GM12875 (cell line): ENCODE measurements around the gene ENTPD2.

Experiments used
- H3K4me3 ChIP-seq: one replicate; pipeline ENCODE4 v1.5.1; 2011; ENCODE audit warnings: low read depth, low read length, control low read depth
- TF ChIP-seq, protein P1 (sequence below): IDR thresholded peaks from 2 replicates; pipeline ENCODE4 v1.5.1; 2011; ENCODE audit warnings: low read depth, mild to moderate bottlenecking, control low read depth, inconsistent platforms, low read length, moderate library complexity, borderline replicate concordance; ENCODE audit not compliant: insufficient read depth

Gene ENTPD2

GRCh38 chr9:137053944-137054931 is at the start of gene ENTPD2:
ENTPD2 (minus strand) TSS chr9:137054061; CDS start chr9:137053997, 64 bp downstream.
- TF ChIP-seq, protein P1, sequence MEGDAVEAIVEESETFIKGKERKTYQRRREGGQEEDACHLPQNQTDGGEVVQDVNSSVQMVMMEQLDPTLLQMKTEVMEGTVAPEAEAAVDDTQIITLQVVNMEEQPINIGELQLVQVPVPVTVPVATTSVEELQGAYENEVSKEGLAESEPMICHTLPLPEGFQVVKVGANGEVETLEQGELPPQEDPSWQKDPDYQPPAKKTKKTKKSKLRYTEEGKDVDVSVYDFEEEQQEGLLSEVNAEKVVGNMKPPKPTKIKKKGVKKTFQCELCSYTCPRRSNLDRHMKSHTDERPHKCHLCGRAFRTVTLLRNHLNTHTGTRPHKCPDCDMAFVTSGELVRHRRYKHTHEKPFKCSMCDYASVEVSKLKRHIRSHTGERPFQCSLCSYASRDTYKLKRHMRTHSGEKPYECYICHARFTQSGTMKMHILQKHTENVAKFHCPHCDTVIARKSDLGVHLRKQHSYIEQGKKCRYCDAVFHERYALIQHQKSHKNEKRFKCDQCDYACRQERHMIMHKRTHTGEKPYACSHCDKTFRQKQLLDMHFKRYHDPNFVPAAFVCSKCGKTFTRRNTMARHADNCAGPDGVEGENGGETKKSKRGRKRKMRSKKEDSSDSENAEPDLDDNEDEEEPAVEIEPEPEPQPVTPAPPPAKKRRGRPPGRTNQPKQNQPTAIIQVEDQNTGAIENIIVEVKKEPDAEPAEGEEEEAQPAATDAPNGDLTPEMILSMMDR, result no peak
- no peak within 1 kb of the TSS for H3K4me3 ChIP-seq

GRCh38 chr9:137103206-137103999 is 49.5 kb upstream of the ENTPD2 start:
- H3K4me3 ChIP-seq, result no peak overlapping the region
- TF ChIP-seq, protein P1, result no peak

DNA sequence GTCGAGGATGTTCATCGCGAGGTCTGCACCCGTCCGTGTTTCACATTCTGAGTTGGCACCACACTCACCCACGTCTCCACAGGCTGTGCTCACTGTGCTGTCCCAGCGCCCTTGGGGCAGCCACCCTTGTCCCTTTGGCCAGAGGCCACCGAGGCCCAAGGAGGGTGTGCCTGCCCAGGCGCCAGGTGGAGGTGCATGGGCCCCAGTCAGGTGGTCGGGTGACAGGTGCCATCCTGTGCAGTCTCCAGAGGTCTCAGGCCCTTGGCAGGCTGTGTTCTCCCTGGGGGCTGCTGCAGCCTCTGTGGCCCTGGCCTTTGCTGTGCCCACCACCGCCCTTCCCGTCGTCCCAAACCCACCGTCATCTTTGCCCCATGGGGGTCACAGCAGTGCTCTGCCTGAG is 45.4 kb upstream of the ENTPD2 start:
- no peak overlapping the region for H3K4me3 ChIP-seq
- TF ChIP-seq, protein P1, result no peak

DNA sequence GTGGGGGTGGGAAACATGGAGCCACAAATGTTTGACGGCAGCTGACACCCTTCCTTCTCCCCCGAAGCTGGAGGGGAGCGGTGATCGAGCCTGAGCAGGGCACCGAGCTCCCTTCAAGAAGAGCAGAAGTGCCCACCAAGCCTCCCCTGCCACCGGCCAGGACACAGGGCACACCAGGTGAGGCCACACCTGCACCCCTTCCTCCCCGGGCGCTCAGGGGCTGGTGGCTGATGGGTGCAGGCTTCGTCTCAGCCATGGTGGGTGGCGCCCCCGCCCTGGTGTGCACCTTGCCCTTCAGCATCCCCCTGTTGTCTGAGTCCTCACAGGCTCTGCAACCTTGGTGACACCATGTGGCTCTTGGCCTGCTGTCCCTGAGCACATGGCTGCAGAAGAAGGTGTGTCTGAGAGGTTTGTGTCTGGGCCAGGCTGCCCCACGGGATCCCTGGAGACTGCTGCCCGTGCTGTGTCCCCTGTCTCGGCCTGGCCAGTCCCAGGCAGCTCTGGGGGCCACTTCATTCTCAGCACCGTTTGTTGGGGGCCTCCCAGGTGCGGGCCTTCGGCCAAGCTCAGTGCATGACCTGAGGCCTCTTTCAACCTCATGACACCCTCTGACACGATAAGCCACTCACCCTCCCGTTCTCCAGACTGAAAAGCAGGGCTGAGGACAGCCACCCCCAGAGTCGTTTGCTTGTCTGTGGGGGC is 44.1 kb upstream of the ENTPD2 start:
- TF ChIP-seq, protein P1, result no peak

DNA sequence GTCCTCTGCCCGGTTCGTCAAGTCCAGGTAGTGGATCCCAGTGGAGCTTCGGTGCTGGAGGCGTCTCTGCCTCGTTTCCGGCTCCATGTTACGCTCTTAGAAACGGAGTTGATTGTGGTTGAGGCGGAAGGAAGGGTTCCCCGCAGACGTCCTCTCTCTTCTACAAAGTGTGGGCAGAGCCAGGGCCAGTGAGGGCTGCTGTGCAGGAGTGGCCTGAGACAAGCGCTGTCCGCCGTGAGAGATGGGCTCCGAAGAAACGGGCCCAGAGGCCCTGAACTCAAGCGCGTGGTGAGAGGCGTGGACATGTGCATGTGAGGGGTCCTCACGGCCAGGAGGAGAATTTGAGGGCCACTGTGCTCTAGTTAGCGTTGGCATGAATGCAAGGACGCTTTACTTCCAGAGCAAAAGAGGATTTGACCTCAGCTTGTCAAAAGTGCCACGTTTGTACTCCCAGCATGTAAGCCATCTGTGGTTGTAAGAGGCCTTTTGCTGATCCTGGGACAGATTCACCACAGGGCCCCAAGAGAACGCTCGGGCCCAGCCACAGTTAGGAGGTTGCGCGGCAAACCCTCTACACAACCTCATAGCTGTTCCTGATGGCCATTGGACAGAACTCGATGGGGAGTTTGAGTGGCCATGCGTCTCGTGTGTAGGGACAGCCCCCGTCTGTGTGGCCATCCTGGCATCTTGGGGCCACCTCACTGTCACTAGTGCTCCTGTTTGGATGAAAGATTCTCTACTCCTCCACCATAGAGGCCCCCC is 43.1 kb upstream of the ENTPD2 start:
- H3K4me3 ChIP-seq, result no peak overlapping the region
- TF ChIP-seq, protein P1, result no peak

More for the DNA sequence above, 44.1 kb upstream of the ENTPD2 start:
- no peak overlapping the region for H3K4me3 ChIP-seq
